H1 (cell line): ENCODE results near the gene NRK. TPM values are rescaled to one million over a fixed set of nuclear protein-coding genes. Genes with fewer than 3 reads are reported as not detected.

Source experiments
- CTCF ChIA-PET: fragments of 300-600 bp; sonication (Branson Sonifier 250); formaldehyde crosslinking; loops from one replicate; lab custom pipeline; 2021; ENCODE audit not compliant: partially characterized antibody; lab: Charles Lee
- POLR2A ChIA-PET: fragments of 300-600 bp; sonication (Branson Sonifier 250); formaldehyde crosslinking; loops from one replicate; lab custom pipeline; 2021; ENCODE audit warnings: inconsistent platforms; ENCODE audit not compliant: partially characterized antibody; lab: Charles Lee
- DNase-seq, 2 experiments: peaks; one replicate each; pipeline versions ENCODE4 v3.0.0 to v3.0.0-alpha.2; 2010 to 2022; ENCODE audit warnings: low spot score in 2 of 2, low read depth in 1 of 2, mixed read lengths in 1 of 2
- FAIRE-seq: peaks from 2 replicates; lab custom pipeline; 2011; peaks lifted over from hg19 to GRCh38; lab: Jason Lieb, UNC
- H2AFZ ChIP-seq: 2 replicates; pipeline ENCODE4 v1.8.1; 2012; ENCODE audit warnings: low read length, inconsistent platforms
- H2AK5ac ChIP-seq: 2 replicates; pipeline ENCODE4 v1.6.1; 2013; ENCODE audit warnings: low read depth, low read length
- H2BK120ac ChIP-seq: replicated peaks from 2 replicates; pipeline ENCODE3; 2013; ENCODE audit warnings: low read depth, low read length, inconsistent platforms
- H2BK12ac ChIP-seq: 2 replicates; pipeline ENCODE4 v1.6.1; 2013; ENCODE audit warnings: low read depth, low read length
- H2BK15ac ChIP-seq: 2 replicates; pipeline ENCODE4 v1.6.1; 2013; ENCODE audit warnings: low read length
- H2BK20ac ChIP-seq: 2 replicates; pipeline ENCODE4 v1.6.1; 2013; ENCODE audit warnings: low read length
- H2BK5ac ChIP-seq: 2 replicates; pipeline ENCODE4 v1.6.1; 2013; ENCODE audit warnings: low read depth, low read length
- H3K14ac ChIP-seq: 2 replicates; pipeline ENCODE4 v1.6.1; 2013; ENCODE audit warnings: inconsistent platforms; ENCODE audit not compliant: insufficient read length
- H3K18ac ChIP-seq: 2 replicates; pipeline ENCODE4 v1.6.1; 2013; ENCODE audit warnings: low read length; ENCODE audit errors: extremely low read depth
- H3K23ac ChIP-seq: 2 replicates; pipeline ENCODE4 v1.6.1; 2013; ENCODE audit warnings: inconsistent platforms; ENCODE audit not compliant: insufficient read length
- H3K23me2 ChIP-seq: 2 replicates; pipeline ENCODE4 v1.6.1; 2013; ENCODE audit warnings: low read depth, low read length
- H3K27ac ChIP-seq: 2 replicates; pipeline ENCODE4 v1.6.1; 2011; ENCODE audit warnings: low read depth, low read length, inconsistent platforms
- H3K27me3 ChIP-seq, 4 experiments: replicated peaks in 1 of 4; 1 replicate in 1 of 4; 2 replicates in 3 of 4; pipeline versions ENCODE4 v1.6.1 to v1.8.1; 2011 to 2013; ENCODE audit warnings: low read length in 3 of 4, mild to moderate bottlenecking in 3 of 4, inconsistent platforms in 2 of 4, mixed read lengths in 2 of 4, moderate library complexity in 1 of 4; ENCODE audit not compliant: control insufficient read depth in 3 of 4, insufficient read depth in 3 of 4; ENCODE audit errors: extremely low read depth in 1 of 4
- H3K36me3 ChIP-seq, 4 experiments: 2 replicates each; pipeline versions ENCODE4 v1.6.1 to v1.8.1; 2011 to 2013; ENCODE audit warnings: mild to moderate bottlenecking in 4 of 4, low read length in 3 of 4, moderate library complexity in 2 of 4, control low read depth in 1 of 4, inconsistent platforms in 1 of 4; ENCODE audit not compliant: insufficient read depth in 4 of 4, control insufficient read depth in 2 of 4
- H3K4ac ChIP-seq: replicated peaks from 2 replicates; pipeline ENCODE3; 2013; ENCODE audit warnings: low read length, low read depth, mixed read lengths, inconsistent platforms; ENCODE audit not compliant: insufficient read length
- H3K4me1 ChIP-seq, 4 experiments: replicated peaks in 1 of 4; 1 replicate in 1 of 4; 2 replicates in 3 of 4; pipeline versions ENCODE4 v1.6.1 to v1.8.1; 2011 to 2013; ENCODE audit warnings: low read length in 3 of 4, inconsistent platforms in 2 of 4, mixed read lengths in 1 of 4; ENCODE audit not compliant: insufficient read depth in 4 of 4, control insufficient read depth in 3 of 4
- H3K4me2 ChIP-seq, 2 experiments: 2 replicates each; pipeline versions ENCODE4 v1.6.1 to v1.8.1; 2011 to 2013; ENCODE audit warnings: low read depth in 2 of 2, low read length in 2 of 2, control low read depth in 1 of 2, inconsistent platforms in 1 of 2, mild to moderate bottlenecking in 1 of 2; ENCODE audit not compliant: insufficient read depth in 1 of 2
- H3K4me3 ChIP-seq, 4 experiments: fragments of 200-600, 300-600 bp in 1 of 4; sonication (generic), shearing (Covaris generic), sonication (Bioruptor Twin) in 1 of 4; 2 replicates each; pipeline versions ENCODE4 v1.5.1 to v1.8.1; 2011 to 2016; ENCODE audit warnings: low read length in 4 of 4, low read depth in 3 of 4, control low read depth in 2 of 4, inconsistent platforms in 2 of 4, mild to moderate bottlenecking in 2 of 4, mixed read lengths in 1 of 4, moderate library complexity in 1 of 4; ENCODE audit not compliant: insufficient read depth in 2 of 4; ENCODE audit errors: extremely low read depth in 1 of 4
- H3K56ac ChIP-seq: replicated peaks from 2 replicates; pipeline ENCODE3; 2013; ENCODE audit warnings: low read depth, mild to moderate bottlenecking, mixed read lengths, low read length, inconsistent platforms; ENCODE audit not compliant: insufficient read length
- H3K79me1 ChIP-seq: 2 replicates; pipeline ENCODE4 v1.6.1; 2013; ENCODE audit warnings: low read depth, low read length, control low read depth
- H3K79me2 ChIP-seq, 2 experiments: 2 replicates each; pipeline versions ENCODE4 v1.6.1 to v1.8.1; 2012 to 2013; ENCODE audit warnings: low read length in 2 of 2, mild to moderate bottlenecking in 2 of 2, inconsistent platforms in 1 of 2; ENCODE audit not compliant: insufficient read depth in 2 of 2, control insufficient read depth in 1 of 2
- H3K9ac ChIP-seq, 4 experiments: replicated peaks in 1 of 4; 1 replicate in 1 of 4; 2 replicates in 3 of 4; pipeline versions ENCODE4 v1.6.1 to v1.8.1; 2011 to 2013; ENCODE audit warnings: low read depth in 3 of 4, low read length in 3 of 4, control low read depth in 2 of 4, mild to moderate bottlenecking in 2 of 4, moderate library complexity in 2 of 4, inconsistent platforms in 1 of 4; ENCODE audit errors: extremely low read depth in 1 of 4
- H3K9me3 ChIP-seq, 2 experiments: 2 replicates each; pipeline versions ENCODE4 v1.6.1 to v1.8.1; 2012 to 2013; ENCODE audit warnings: mild to moderate bottlenecking in 2 of 2, moderate library complexity in 2 of 2, control low read depth in 1 of 2, inconsistent platforms in 1 of 2, low read depth in 1 of 2, low read length in 1 of 2, mixed read lengths in 1 of 2; ENCODE audit not compliant: insufficient read depth in 2 of 2
- H4K20me1 ChIP-seq, 2 experiments: replicated peaks in 1 of 2; 2 replicates each; pipeline versions ENCODE3 to v1.8.1; 2011 to 2013; ENCODE audit warnings: inconsistent platforms in 2 of 2, low read length in 2 of 2, mild to moderate bottlenecking in 1 of 2; ENCODE audit not compliant: insufficient read depth in 2 of 2, control insufficient read depth in 1 of 2
- H4K5ac ChIP-seq: 2 replicates; pipeline ENCODE4 v1.6.1; 2013; ENCODE audit warnings: low read length, low read depth, mixed read lengths, inconsistent platforms; ENCODE audit not compliant: insufficient read length
- H4K8ac ChIP-seq: 2 replicates; pipeline ENCODE4 v1.8.0; 2013; ENCODE audit warnings: mild to moderate bottlenecking, moderate library complexity, low read length, inconsistent platforms; ENCODE audit not compliant: insufficient read depth; ENCODE audit errors: extremely low read depth
- H4K91ac ChIP-seq: replicated peaks from 2 replicates; pipeline ENCODE3; 2013; ENCODE audit warnings: low read length, mixed read lengths, inconsistent platforms; ENCODE audit not compliant: insufficient read length
- BACH1 ChIP-seq: IDR thresholded peaks from 2 replicates; pipeline ENCODE4 v1.6.1; 2012; ENCODE audit warnings: low read length, improper control_type of control experiment
- CBX8 ChIP-seq: fragments of 300-800, 300-1000 bp; sonication (generic); IDR thresholded peaks from 2 replicates; pipeline ENCODE4 v1.7.1; 2016; ENCODE audit warnings: low read depth, low read length, borderline replicate concordance
- CHD1 ChIP-seq: IDR thresholded peaks from 2 replicates; pipeline ENCODE4 v1.6.1; 2012; ENCODE audit warnings: low read depth, low read length, improper control_type of control experiment
- EP300 ChIP-seq, 2 experiments: IDR thresholded peaks; 1 replicate in 1 of 2; 2 replicates in 1 of 2; pipeline ENCODE4 v1.6.1; 2011 to 2012; ENCODE audit warnings: low read depth in 2 of 2, low read length in 2 of 2, mild to moderate bottlenecking in 2 of 2, borderline replicate concordance in 1 of 2, inconsistent platforms in 1 of 2, moderate library complexity in 1 of 2
- KDM4A ChIP-seq: IDR thresholded peaks from one replicate; pipeline ENCODE4 v1.7.1; 2012; ENCODE audit warnings: low read depth, mild to moderate bottlenecking, moderate library complexity, low read length, inconsistent platforms; ENCODE audit not compliant: severe bottlenecking
- MAX ChIP-seq: IDR thresholded peaks from 2 replicates; pipeline ENCODE4 v1.6.1; 2012; ENCODE audit warnings: inconsistent platforms
- RBBP5 ChIP-seq: IDR thresholded peaks from 2 replicates; pipeline ENCODE4 v1.7.1; 2012; ENCODE audit warnings: low read depth, mild to moderate bottlenecking, inconsistent platforms, low read length, moderate library complexity, borderline replicate concordance
- RXRA ChIP-seq: IDR thresholded peaks from 2 replicates; pipeline ENCODE4 v1.6.1; 2011; ENCODE audit warnings: low read depth, mild to moderate bottlenecking, low read length, moderate library complexity; ENCODE audit not compliant: insufficient read depth
- SIN3A ChIP-seq, 2 experiments: IDR thresholded peaks in 1 of 2; conservative IDR thresholded peaks in 1 of 2; 2 replicates each; pipeline ENCODE4 v1.6.1; 2011 to 2012; ENCODE audit warnings: low read length in 2 of 2, improper control_type of control experiment in 1 of 2, low read depth in 1 of 2, mild to moderate bottlenecking in 1 of 2
- SRF ChIP-seq: IDR thresholded peaks from 2 replicates; pipeline ENCODE4 v1.6.1; 2011; ENCODE audit warnings: mild to moderate bottlenecking, low read depth, low read length, moderate library complexity
- TAF1 ChIP-seq: IDR thresholded peaks from 2 replicates; pipeline ENCODE4 v1.6.1; 2011; ENCODE audit warnings: mild to moderate bottlenecking, low read depth, low read length
- WGBS, 2 experiments: shearing (Covaris generic) in 1 of 2; methylation state at CpG; one replicate each; pipeline versions ENCODE4 v1.1.6 to v1.1.7; 2013 to 2015; ENCODE audit warnings: low lambda C conversion rate in 2 of 2, mixed read lengths in 2 of 2, inconsistent platforms in 1 of 2, low coverage in 1 of 2, missing lambda C conversion rate in 1 of 2; ENCODE audit not compliant: insufficient replicate concordance in 2 of 2, insufficient coverage in 1 of 2, insufficient read length in 1 of 2; ENCODE audit errors: extremely low coverage in 1 of 2, missing lambda C conversion rate in 1 of 2; 5-methylcytosine and 5-hydroxymethylcytosine counted together
- polyA plus RNA-seq, 7 experiments: library from polyadenylated mRNA; depleted of rRNA in 3 of 7; stranded (reverse) in 5 of 7; unstranded in 2 of 7; fragments of >200 nt in 5 of 7; fragments of 200-250 nt in 2 of 7; gene quantifications; 1 replicate in 5 of 7; 2 replicates in 1 of 7; 4 replicates in 1 of 7; pipeline versions ENCODE4 v1.2.1 to v1.2.3, GENCODE V29; 2011 to 2013; ENCODE audit warnings: missing spikeins in 2 of 7, mixed read lengths in 2 of 7
- total RNA-seq: library from RNA; stranded (reverse); fragmentation: NEBNext Ultra II Directional; extraction: Animal tissue kit (Norgen Biotek cat#: 25700); gene quantifications from 2 replicates; pipeline ENCODE4 v1.2.1, GENCODE V29; 2021

NRK gene
- total and polyA plus RNA-seq, 2 of the 8 experiments (the other 6 are each of a cell fraction or from before 2014, with no cell fraction given): 0.86 to 8.3 TPM

- Histone ChIP-seq H3K4me2 (no peak overlapping the region), H4K91ac (no peak overlapping the region), H3K14ac (no peak overlapping the region), H3K4me3 (no peak overlapping the region), H3K56ac (no peak overlapping the region), H2BK120ac (no peak overlapping the region), H2BK5ac (no peak overlapping the region), H4K5ac (no peak overlapping the region), H3K9me3 (no peaks in the 10 kb centered on the region), H3K27me3 (no peaks in the 10 kb centered on the region), H2AFZ (no peak overlapping the region), H2BK12ac (no peak overlapping the region), H3K27ac (no peak overlapping the region), H2BK20ac (no peak overlapping the region), H2AK5ac (no peak overlapping the region), H2BK15ac (no peak overlapping the region), H3K79me2 (no peaks in the 10 kb centered on the region), H4K8ac (no peak overlapping the region), H3K4me1 (no peaks in the 10 kb centered on the region), H3K9ac (no peak overlapping the region), H3K79me1 (no peaks in the 10 kb centered on the region), H4K20me1 (no peaks in the 10 kb centered on the region), H3K36me3 (no peaks in the 10 kb centered on the region), H3K23ac (no peak overlapping the region), H3K23me2 (no peaks in the 10 kb centered on the region), H3K18ac (no peak overlapping the region), H3K4ac (no peak overlapping the region)
- WGBS, 2 experiments: 91% methylated on average over 3 of the region's 3 CpGs; no CpG with 5 or more reads in 1 of the 2 experiments
- TF ChIP-seq MAX: no peak
- no peak for TF ChIP-seq EP300 (IDR thresholded peaks at IDR 0.05; ENCODE audit: borderline replicate concordance in 1 of 2, low read depth in 2 of 2, low read length in 2 of 2)
- TF ChIP-seq RBBP5: no peak
- no peak for TF ChIP-seq CHD1
- TF ChIP-seq BACH1: no peak
- no peak for TF ChIP-seq KDM4A
- no peak for TF ChIP-seq SIN3A (conservative IDR thresholded peaks at IDR 0.05 in 1 of 2, IDR thresholded peaks at IDR 0.05 in 1 of 2; ENCODE audit: low read depth in 1 of 2, low read length in 2 of 2)
- TF ChIP-seq SRF: no peak
- TF ChIP-seq TAF1: no peak
- TF ChIP-seq CBX8: no peak
- TF ChIP-seq RXRA: no peak
- ChIA-PET CTCF (interaction anchor here (1.3 kb wide), 1 partner anchor 18 kb away, joined by 3 read pairs; no protein-coding TSS in a partner anchor), POLR2A (no interaction called here)
- FAIRE-seq: no peak
- DNase-seq: no peak
These were observed 46.7 kb upstream of the NRK start for GRCh38 chrX:105775679-105776078.
